HL-60 (cell line): ENCODE data around the gene MS4A4A.

Source experiments
- DNase-seq, 2 experiments: peaks; one replicate each; pipeline ENCODE4 v3.0.0-alpha.2; 2010 to 2020; ENCODE audit warnings: low read depth in 1 of 2, low spot score in 1 of 2
- H3K27ac ChIP-seq: fragments of 250-450 bp; sonication (Bioruptor Pico); replicated peaks from 2 replicates; pipeline ENCODE4 v1.5.1; 2020; ENCODE audit warnings: mild to moderate bottlenecking, moderate library complexity
- H3K27me3 ChIP-seq: fragments of 250-450 bp; sonication (Bioruptor Pico); 2 replicates; pipeline ENCODE4 v1.5.1; 2021; ENCODE audit warnings: mild to moderate bottlenecking, moderate library complexity; ENCODE audit not compliant: insufficient read depth, poor library complexity, severe bottlenecking
- H3K4me3 ChIP-seq: replicated peaks from 2 replicates; pipeline ENCODE4 v1.5.1; 2011; ENCODE audit warnings: mild to moderate bottlenecking, control low read depth, low read length; ENCODE audit not compliant: insufficient read depth
- CTCF ChIP-seq: IDR thresholded peaks from one replicate; pipeline ENCODE4 v1.5.1; 2011; ENCODE audit warnings: low read length, control low read depth, inconsistent platforms; ENCODE audit not compliant: insufficient read depth
- GABPA ChIP-seq: IDR thresholded peaks from 2 replicates; pipeline ENCODE4 v1.6.1; 2012; ENCODE audit warnings: low read depth
- POLR2AphosphoS5 ChIP-seq: IDR thresholded peaks from 2 replicates; pipeline ENCODE4 v1.6.1; 2012; ENCODE audit warnings: low read depth
- REST ChIP-seq: IDR thresholded peaks from 2 replicates; pipeline ENCODE4 v1.6.1; 2012; ENCODE audit warnings: low read depth; ENCODE audit not compliant: insufficient replicate concordance
- SPI1 ChIP-seq: IDR thresholded peaks from 2 replicates; pipeline ENCODE4 v1.6.1; 2012; ENCODE audit warnings: low read depth, mild to moderate bottlenecking, borderline replicate concordance

The MS4A4A gene

GRCh38 chr11:60344146-60344545 lies 63.7 kb downstream of the MS4A4A start:
- no peak for DNase-seq
- Histone ChIP-seq H3K4me3 (no peak overlapping the region), H3K27me3 (no peaks in the 10 kb centered on the region), H3K27ac (no peak overlapping the region)
- no peak for TF ChIP-seq CTCF
- TF ChIP-seq SPI1, result no peak
- no peak for TF ChIP-seq GABPA
- TF ChIP-seq REST, result no peak
- TF ChIP-seq POLR2AphosphoS5, result no peak

GRCh38 chr11:60345489-60345888 lies 65.0 kb downstream of the MS4A4A start:
- no peak overlapping the region for H3K4me3 ChIP-seq
- no peak for TF ChIP-seq POLR2AphosphoS5
- TF ChIP-seq CTCF, result peak; percentile 40
- no peaks in the 10 kb centered on the region for H3K27me3 ChIP-seq
- peak in 1 of 2 experiments; percentile 50 for DNase-seq
- no peak overlapping the region for H3K27ac ChIP-seq

- H3K27me3 ChIP-seq, result no peaks in the 10 kb centered on the region
- DNase-seq, result no peak
- no peak for TF ChIP-seq GABPA
- TF ChIP-seq POLR2AphosphoS5, result no peak
- no peak for TF ChIP-seq CTCF
- TF ChIP-seq SPI1, result no peak
- no peak for TF ChIP-seq REST
- H3K27ac ChIP-seq, result no peak overlapping the region
- no peak overlapping the region for H3K4me3 ChIP-seq
These were observed 66.8 kb downstream of the MS4A4A start for GRCh38 chr11:60347084-60347797.

GRCh38 chr11:60348116-60348515 lies 67.7 kb downstream of the MS4A4A start:
- H3K4me3 ChIP-seq, result no peak overlapping the region
- no peak for DNase-seq
- no peaks in the 10 kb centered on the region for H3K27me3 ChIP-seq
- H3K27ac ChIP-seq, result no peak overlapping the region
- TF ChIP-seq SPI1 (no peak), REST (no peak), POLR2AphosphoS5 (no peak), CTCF (no peak), GABPA (no peak)
